Natural killer cell treated with Interleukin-12 subunit alpha and Interleukin-12 subunit beta and Interleukin-15 and Interleukin-18, amount 100 ng/mL, for 72 hours (primary cell): ENCODE results near the gene SLC22A2. TPM values are rescaled to one million over a fixed set of nuclear protein-coding genes. Genes with fewer than 3 reads are reported as not detected.

Experiments used
- ATAC-seq, 2 donors: fragments of 150-1000 bp; cut with Tn5 transposase in 1 of 2; sonication (Bioruptor Pico), chemical (Tn5 transposase) in 1 of 2; 2 replicates each; pipeline ENCODE4 v1.10.0; 2021
- DNase-seq: peaks from one replicate; pipeline ENCODE4 v3.0.0; 2022; ENCODE audit warnings: low spot score
- H3K27ac Mint-ChIP-seq, 2 donors: 1 replicate in 1 of 2; 2 replicates in 1 of 2; pipeline ENCODE4 v1.8.0; 2022; ENCODE audit warnings: mixed read lengths in 2 of 2, mild to moderate bottlenecking in 1 of 2, moderate library complexity in 1 of 2
- H3K27me3 Mint-ChIP-seq, 2 donors: 1 replicate in 1 of 2; 2 replicates in 1 of 2; pipeline ENCODE4 v1.8.0; 2022; ENCODE audit warnings: mixed read lengths in 2 of 2
- H3K36me3 Mint-ChIP-seq: one replicate; pipeline ENCODE4 v1.8.0; 2022; ENCODE audit warnings: mixed read lengths
- H3K4me1 Mint-ChIP-seq, 2 donors: 1 replicate in 1 of 2; 2 replicates in 1 of 2; pipeline ENCODE4 v1.8.0; 2022; ENCODE audit warnings: low read depth in 2 of 2, mixed read lengths in 2 of 2, mild to moderate bottlenecking in 1 of 2
- H3K4me3 Mint-ChIP-seq: one replicate; pipeline ENCODE4 v1.8.0; 2022; ENCODE audit warnings: mixed read lengths
- H3K9me3 Mint-ChIP-seq: 2 replicates; pipeline ENCODE4 v1.8.0; 2022; ENCODE audit warnings: mixed read lengths
- total RNA-seq, 2 donors: library from RNA; stranded (reverse); gene quantifications; one replicate each; pipeline ENCODE4 v1.2.3, GENCODE V29; 2022

The SLC22A2 gene
- total RNA-seq, 2 donors from 2014 or later = not detected

DNA sequence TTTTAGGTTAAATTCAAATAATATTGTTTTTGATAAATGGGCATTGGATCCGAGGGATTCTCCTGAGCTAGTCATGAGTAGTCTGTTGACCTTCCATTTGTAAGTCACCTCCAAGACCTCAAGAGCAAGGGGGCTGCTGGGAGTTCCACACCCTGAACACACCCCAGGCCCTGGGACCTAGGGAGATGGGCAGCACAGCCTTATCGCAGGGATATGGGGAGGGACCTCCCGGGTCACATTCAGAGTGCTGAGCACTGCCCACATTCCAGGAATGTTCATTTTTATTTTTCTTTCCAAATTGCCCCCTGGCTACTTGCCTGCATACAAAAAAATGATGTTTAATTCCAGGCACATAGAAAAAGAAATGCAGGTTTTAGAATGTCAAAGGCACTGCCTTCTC is 55.5 kb downstream of the SLC22A2 start:
- DNase-seq (no peak), ATAC-seq (no peak)
- Mint-ChIP-seq H3K4me1 (peaks cover 0 to 3% of the 10 kb centered on the region in 2 donors), H3K27ac (no peak overlapping the region), H3K4me3 (no peak overlapping the region), H3K9me3 (peaks cover 3% of the 10 kb centered on the region), H3K36me3 (peaks cover 5% of the 10 kb centered on the region), H3K27me3 (peaks cover 24% of the 10 kb centered on the region in 2 donors)

DNA sequence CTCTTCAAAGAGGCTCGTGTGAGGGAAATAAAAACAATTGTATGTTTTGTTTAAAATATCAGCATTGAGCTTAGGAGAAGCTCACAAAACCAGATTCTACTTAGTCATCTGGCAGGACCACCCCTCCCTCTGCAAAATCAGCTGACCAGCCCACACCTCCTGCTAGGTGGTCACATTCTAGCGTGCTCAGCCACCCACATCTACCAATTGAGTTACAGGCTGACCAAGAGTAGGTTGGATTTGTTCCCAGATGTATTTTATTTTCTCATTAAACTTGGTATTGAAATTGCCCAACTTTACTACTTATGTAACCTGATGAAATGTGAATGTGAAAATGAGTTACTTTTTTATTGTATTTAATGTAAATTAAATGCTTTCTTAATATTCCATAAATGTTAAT is 56.2 kb downstream of the SLC22A2 start:
- no peak overlapping the region for H3K27ac Mint-ChIP-seq
- no peaks in the 10 kb centered on the region for H3K36me3 Mint-ChIP-seq
- ATAC-seq (no peak), DNase-seq (no peak)
- H3K4me1 Mint-ChIP-seq = peaks cover 0 to 3% of the 10 kb centered on the region in 2 donors
- peaks cover 3% of the 10 kb centered on the region for H3K9me3 Mint-ChIP-seq
- H3K4me3 Mint-ChIP-seq = no peak overlapping the region
- peaks cover 23 to 24% of the 10 kb centered on the region in 2 donors for H3K27me3 Mint-ChIP-seq

DNA sequence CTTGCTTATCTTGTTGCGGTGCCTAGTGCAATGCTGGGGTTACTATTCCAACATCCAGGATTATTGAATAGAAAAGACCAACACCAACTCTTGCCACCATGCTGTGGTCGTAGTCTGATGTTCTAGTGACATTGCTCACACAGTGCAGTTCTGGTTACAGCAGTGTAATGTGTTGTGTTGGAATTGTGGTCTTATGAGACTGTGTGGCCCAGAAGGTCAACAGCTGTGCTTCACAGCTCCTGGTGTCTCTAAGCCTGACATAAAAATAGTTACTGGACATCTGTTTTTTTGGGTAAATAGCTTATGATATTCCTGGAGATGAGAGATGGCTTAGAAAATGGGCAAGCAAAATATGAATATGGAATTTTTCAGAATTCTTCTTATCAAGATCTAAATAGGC is 57.6 kb downstream of the SLC22A2 start:
- H3K9me3 Mint-ChIP-seq = peaks cover 2% of the 10 kb centered on the region
- peaks cover 0 to 3% of the 10 kb centered on the region in 2 donors for H3K4me1 Mint-ChIP-seq
- no peak for DNase-seq
- H3K27ac Mint-ChIP-seq = no peak overlapping the region
- H3K36me3 Mint-ChIP-seq = no peaks in the 10 kb centered on the region
- peaks cover 29 to 34% of the 10 kb centered on the region in 2 donors for H3K27me3 Mint-ChIP-seq
- no peak overlapping the region for H3K4me3 Mint-ChIP-seq
- no peak for ATAC-seq

DNA sequence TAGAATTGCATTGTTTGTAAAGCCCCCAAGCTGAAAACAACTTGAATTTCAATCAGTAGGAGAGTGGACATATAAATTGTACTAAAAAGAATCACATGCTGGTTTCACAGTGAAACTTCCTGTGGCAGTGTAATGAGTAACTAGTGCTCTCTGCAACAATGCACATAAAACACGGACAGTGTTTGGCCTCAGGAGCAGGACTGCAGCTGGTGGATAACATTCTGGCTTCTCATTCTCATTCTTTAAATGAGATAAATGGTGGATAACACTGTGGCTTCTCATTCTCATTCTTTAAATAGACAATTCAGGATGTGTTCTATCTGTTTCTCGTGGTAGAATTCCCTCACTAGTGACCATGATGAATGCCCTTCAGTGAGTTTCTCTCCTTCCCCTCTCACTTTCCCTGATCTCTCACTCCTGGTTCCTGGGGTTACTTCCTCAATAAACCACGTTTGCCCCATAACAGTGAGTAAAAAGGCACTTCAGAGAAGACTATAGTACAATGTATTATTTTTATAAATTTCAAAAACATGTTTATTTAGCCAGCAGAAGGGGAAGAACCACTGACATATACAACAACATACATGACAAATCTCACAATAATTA is 59.9 kb downstream of the SLC22A2 start:
- H3K4me3 Mint-ChIP-seq = no peak overlapping the region
- no peak for DNase-seq
- no peak overlapping the region for H3K27ac Mint-ChIP-seq
- peaks cover 0 to 3% of the 10 kb centered on the region in 2 donors for H3K4me1 Mint-ChIP-seq
- H3K9me3 Mint-ChIP-seq = no peaks in the 10 kb centered on the region
- no peak for ATAC-seq
- H3K36me3 Mint-ChIP-seq = peaks cover 12% of the 10 kb centered on the region
- H3K27me3 Mint-ChIP-seq = peaks cover 26 to 34% of the 10 kb centered on the region in 2 donors

DNA sequence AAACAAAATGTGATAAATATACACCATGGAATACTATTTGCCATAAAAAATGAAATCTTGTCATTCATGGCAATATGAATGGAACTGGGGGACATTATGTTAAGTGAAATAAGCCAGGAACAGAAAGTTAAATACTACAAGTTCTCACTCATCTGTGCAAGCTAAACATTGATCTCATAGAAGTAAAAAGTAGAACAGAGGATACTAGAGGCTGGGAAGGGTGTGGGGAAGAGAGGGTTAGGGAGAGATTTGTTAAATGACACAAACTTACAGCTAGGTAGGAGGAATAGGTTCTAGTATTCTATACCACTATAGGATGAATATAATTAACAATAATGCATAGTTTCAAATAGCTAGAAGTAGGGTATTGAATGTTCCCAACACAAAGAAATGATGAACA is 61.0 kb downstream of the SLC22A2 start:
- no peaks in the 10 kb centered on the region for H3K9me3 Mint-ChIP-seq
- ATAC-seq (no peak), DNase-seq (no peak)
- H3K36me3 Mint-ChIP-seq = peaks cover 19% of the 10 kb centered on the region
- peaks cover 0 to 3% of the 10 kb centered on the region in 2 donors for H3K4me1 Mint-ChIP-seq
- H3K27me3 Mint-ChIP-seq = peaks cover 26 to 34% of the 10 kb centered on the region in 2 donors
- H3K27ac Mint-ChIP-seq = no peak overlapping the region
- H3K4me3 Mint-ChIP-seq = no peak overlapping the region

DNA sequence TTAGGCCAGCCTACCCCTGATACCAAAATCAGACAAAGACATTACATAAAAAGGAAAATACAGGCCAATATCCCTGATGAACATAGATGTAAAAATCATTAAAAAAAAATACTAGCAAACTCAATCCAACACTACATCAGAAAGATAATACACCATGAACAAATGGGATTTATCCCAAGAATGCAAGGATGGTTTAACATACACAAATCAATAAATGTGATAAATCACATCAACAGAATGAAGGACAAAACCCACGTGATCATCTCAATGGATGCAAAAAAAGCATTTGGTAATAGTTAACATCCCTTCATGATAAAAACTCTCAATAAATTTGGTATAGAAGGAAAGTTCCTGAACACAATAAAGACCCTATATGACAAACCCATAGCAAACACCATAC is 63.8 kb downstream of the SLC22A2 start:
- H3K9me3 Mint-ChIP-seq = peaks cover 7% of the 10 kb centered on the region
- peaks cover 27% of the 10 kb centered on the region for H3K36me3 Mint-ChIP-seq
- no peak overlapping the region for H3K27ac Mint-ChIP-seq
- H3K4me1 Mint-ChIP-seq = peaks cover 0 to 3% of the 10 kb centered on the region in 2 donors
- peaks cover 15 to 23% of the 10 kb centered on the region in 2 donors for H3K27me3 Mint-ChIP-seq
- ATAC-seq (no peak), DNase-seq (no peak)
- no peak overlapping the region for H3K4me3 Mint-ChIP-seq

DNA sequence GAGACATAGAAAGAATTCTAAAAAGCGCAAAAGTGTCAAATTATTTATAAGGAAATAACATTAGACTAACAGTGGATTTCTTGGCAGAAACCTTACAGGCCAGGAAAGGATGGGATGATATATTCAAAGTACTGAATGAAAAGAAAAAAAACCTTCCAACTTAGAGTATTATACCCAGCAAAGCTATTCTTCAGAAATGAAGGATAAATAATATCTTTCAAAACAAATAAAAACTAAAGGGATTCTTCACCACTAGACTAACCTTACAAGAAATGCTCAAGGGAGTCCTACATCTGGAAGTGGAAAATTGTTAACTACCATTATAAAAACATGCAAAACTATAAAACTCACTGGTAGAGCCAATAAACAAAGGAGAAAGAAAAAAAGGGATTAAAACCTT is 65.8 kb downstream of the SLC22A2 start:
- DNase-seq (no peak), ATAC-seq (no peak)
- no peak overlapping the region for H3K27ac Mint-ChIP-seq

DNA sequence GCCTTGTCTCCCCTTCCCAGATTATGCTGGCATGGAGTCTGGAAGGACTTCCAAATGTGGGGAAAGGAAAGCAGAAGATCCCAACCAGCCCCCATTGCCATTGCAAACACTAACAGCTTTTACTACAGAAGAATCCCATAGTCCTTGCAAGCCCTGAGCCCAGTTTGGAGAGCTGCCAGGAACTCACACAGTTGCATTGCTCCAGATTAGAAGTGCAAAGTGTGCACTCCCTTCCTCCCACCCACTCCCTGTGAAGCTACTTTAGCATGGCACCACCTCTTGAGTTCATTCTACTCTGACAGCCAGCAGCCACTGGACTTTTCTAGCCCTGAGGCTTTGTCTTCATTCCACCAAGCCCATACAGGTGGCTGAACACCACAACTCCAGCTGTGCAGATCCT is 67.6 kb downstream of the SLC22A2 start:
- no peak overlapping the region for H3K27ac Mint-ChIP-seq
- peaks cover 27% of the 10 kb centered on the region for H3K36me3 Mint-ChIP-seq
- H3K9me3 Mint-ChIP-seq = peaks cover 8% of the 10 kb centered on the region
- H3K4me1 Mint-ChIP-seq = no peaks in the 10 kb centered on the region
- DNase-seq = no peak
- no peak overlapping the region for H3K4me3 Mint-ChIP-seq
- H3K27me3 Mint-ChIP-seq = peaks cover 9% of the 10 kb centered on the region in 2 donors
- no peak for ATAC-seq

More for the DNA sequence above, 65.8 kb downstream of the SLC22A2 start:
- Mint-ChIP-seq H3K4me3 (no peak overlapping the region), H3K36me3 (peaks cover 27% of the 10 kb centered on the region), H3K4me1 (no peaks in the 10 kb centered on the region), H3K27me3 (peaks cover 13 to 23% of the 10 kb centered on the region in 2 donors), H3K9me3 (peaks cover 8% of the 10 kb centered on the region)

DNA sequence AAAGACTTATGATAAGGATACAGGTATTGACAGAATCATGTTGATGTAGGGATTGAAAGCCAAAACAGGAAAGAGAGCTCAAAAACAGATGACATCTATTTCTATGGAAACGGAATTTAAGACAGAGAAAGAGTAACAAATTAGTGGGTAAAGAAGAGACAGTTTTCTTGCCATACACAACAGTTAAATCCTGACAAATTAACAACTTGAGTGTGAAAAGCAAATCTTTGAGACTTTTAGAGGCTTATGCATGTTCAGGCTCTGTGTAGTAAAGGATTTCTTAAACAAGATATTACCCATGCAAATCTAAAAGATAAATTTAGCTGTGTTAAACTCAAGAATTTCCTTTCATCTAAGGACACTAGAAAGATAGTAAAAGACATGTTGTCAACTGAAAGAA is 68.5 kb downstream of the SLC22A2 start:
- peaks cover 8% of the 10 kb centered on the region for H3K9me3 Mint-ChIP-seq
- H3K27ac Mint-ChIP-seq = no peak overlapping the region
- no peaks in the 10 kb centered on the region for H3K4me1 Mint-ChIP-seq
- no peak for ATAC-seq
- H3K36me3 Mint-ChIP-seq = peaks cover 27% of the 10 kb centered on the region
- H3K27me3 Mint-ChIP-seq = peaks cover 9% of the 10 kb centered on the region in 2 donors
- DNase-seq = no peak
- no peak overlapping the region for H3K4me3 Mint-ChIP-seq

DNA sequence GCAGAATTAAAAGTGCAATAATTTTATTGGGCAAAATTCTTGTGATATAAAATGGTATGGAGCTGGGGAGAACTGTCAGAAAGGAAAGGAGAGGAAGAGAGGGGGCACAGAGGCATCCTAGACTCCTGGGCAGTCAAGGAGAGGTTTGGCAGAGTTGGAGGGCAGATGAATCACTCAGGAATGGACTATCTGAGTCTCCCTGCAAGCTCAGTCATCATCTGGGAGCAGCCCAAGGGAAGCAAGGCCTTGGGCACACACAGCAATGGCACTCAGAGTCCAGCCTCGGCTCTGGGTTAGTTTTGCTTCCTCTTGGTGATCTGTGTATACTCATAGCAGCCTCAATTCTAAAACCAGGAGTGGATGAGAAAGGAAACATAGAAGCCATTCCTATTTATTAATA is 69.8 kb downstream of the SLC22A2 start:
- Mint-ChIP-seq H3K4me1 (no peaks in the 10 kb centered on the region), H3K27me3 (peaks cover 14 to 18% of the 10 kb centered on the region in 2 donors), H3K9me3 (peaks cover 12% of the 10 kb centered on the region), H3K4me3 (no peak overlapping the region), H3K36me3 (peaks cover 21% of the 10 kb centered on the region), H3K27ac (no peak overlapping the region)
- no peak for ATAC-seq
- DNase-seq = no peak

DNA sequence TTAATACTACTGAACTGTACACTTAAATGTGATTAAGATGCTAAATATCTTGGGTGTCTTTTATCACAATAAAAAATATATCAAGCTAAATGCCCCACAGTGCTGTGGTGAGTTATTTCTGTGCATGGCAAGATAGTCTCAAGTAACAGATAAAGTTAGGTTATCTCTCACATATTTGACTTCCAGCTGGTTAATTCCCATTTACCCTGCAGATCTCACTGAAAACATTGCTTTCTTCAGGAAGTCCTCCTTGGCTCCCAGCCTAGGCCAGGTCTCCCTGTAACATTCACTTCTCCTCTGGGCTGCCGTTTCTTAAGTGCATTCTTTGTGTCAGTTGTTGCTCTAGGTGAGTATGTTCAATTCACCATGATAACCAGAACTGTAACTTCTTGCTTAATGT is 77.9 kb downstream of the SLC22A2 start:
- no peak for ATAC-seq
- no peaks in the 10 kb centered on the region for H3K4me1 Mint-ChIP-seq

DNA sequence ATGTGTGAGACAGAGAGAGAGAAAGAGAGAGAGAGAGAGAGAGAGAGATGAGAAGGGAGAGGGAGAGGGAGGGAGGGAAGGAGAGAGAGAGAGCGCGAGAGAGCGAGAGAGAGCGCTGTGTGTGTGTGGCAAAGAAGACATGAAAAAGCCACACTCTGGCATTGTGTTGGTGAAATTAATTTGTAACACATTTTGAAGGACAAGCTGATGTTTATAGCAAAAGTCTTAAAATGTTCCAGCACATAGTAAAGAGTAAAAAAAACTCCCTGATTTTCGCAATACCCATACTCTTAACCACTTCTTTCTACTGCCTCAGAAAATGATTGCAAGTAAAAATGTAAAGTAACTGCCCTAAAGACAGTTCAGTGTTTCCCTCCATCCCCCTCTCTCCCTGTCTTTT is 80.3 kb downstream of the SLC22A2 start:
- no peaks in the 10 kb centered on the region for H3K9me3 Mint-ChIP-seq
- peaks cover 1% of the 10 kb centered on the region for H3K36me3 Mint-ChIP-seq
- H3K4me3 Mint-ChIP-seq = no peak overlapping the region
- no peak for ATAC-seq
- no peaks in the 10 kb centered on the region for H3K4me1 Mint-ChIP-seq
- H3K27me3 Mint-ChIP-seq = peaks cover 24 to 28% of the 10 kb centered on the region in 2 donors
- no peak for DNase-seq
- no peak overlapping the region for H3K27ac Mint-ChIP-seq

More for the DNA sequence above, 77.9 kb downstream of the SLC22A2 start:
- Mint-ChIP-seq H3K9me3 (peaks cover 4% of the 10 kb centered on the region), H3K36me3 (peaks cover 11% of the 10 kb centered on the region), H3K4me3 (no peak overlapping the region), H3K27ac (no peak overlapping the region), H3K27me3 (peaks cover 30 to 43% of the 10 kb centered on the region in 2 donors)
- DNase-seq = no peak

DNA sequence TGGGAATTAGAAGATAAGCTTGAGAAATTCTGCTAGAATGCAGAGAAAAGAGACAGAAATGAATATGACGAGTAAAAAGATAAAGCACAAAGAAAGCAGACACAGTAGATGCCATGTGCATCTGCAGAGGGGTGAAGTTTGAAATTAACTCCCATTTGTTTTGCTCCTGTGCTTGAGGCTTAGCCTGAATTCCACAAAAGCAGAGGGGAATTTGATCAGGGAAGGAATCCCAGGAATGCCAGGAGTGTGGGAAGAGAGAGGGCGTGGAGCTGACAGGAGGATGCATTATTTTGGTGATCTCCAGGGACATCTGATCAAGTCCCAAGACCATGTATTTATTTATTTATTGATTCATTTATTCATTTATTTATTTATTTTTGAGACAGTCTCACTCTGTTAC is 81.4 kb downstream of the SLC22A2 start:
- Mint-ChIP-seq H3K4me1 (no peaks in the 10 kb centered on the region), H3K9me3 (no peaks in the 10 kb centered on the region), H3K27ac (no peak overlapping the region), H3K36me3 (no peaks in the 10 kb centered on the region), H3K4me3 (no peak overlapping the region), H3K27me3 (peaks cover 31 to 33% of the 10 kb centered on the region in 2 donors)
- no peak for DNase-seq
- ATAC-seq = no peak

DNA sequence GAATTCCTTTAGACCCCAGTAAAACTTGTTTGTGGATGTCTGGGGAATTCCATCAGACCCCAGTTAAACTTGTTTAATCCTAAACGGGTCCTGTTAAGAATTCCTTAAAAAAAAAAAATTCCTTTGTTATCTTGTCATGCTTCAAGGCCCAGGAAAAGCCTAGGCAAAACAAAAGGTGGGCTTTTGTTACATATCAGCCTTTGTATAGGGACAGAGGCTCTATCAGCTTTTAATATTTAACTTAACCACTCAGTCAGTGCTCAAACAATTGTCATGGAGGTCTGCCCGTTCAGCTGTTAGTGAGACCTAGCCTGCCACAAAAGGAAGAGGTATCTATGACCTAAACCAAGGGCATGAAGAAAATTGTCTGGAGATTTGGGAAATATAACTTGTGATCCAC is 83.9 kb downstream of the SLC22A2 start:
- DNase-seq (no peak), ATAC-seq (no peak)
- peaks cover 28 to 41% of the 10 kb centered on the region in 2 donors for H3K27me3 Mint-ChIP-seq
- no peaks in the 10 kb centered on the region for H3K9me3 Mint-ChIP-seq
- H3K4me3 Mint-ChIP-seq = no peak overlapping the region
- no peaks in the 10 kb centered on the region for H3K36me3 Mint-ChIP-seq
- no peaks in the 10 kb centered on the region for H3K4me1 Mint-ChIP-seq
- no peak overlapping the region for H3K27ac Mint-ChIP-seq
